Fibroblast of peridontal ligament (primary cell): ENCODE results near the gene PUDP.
A peak's percentile ranks its signal among the peaks of the same experiment; 100 is the strongest.

Experiments
- DNase-seq: peaks from one replicate; pipeline ENCODE4 v3.0.0-alpha.2; 2010; ENCODE audit errors: extremely low read depth

PUDP gene

DNA sequence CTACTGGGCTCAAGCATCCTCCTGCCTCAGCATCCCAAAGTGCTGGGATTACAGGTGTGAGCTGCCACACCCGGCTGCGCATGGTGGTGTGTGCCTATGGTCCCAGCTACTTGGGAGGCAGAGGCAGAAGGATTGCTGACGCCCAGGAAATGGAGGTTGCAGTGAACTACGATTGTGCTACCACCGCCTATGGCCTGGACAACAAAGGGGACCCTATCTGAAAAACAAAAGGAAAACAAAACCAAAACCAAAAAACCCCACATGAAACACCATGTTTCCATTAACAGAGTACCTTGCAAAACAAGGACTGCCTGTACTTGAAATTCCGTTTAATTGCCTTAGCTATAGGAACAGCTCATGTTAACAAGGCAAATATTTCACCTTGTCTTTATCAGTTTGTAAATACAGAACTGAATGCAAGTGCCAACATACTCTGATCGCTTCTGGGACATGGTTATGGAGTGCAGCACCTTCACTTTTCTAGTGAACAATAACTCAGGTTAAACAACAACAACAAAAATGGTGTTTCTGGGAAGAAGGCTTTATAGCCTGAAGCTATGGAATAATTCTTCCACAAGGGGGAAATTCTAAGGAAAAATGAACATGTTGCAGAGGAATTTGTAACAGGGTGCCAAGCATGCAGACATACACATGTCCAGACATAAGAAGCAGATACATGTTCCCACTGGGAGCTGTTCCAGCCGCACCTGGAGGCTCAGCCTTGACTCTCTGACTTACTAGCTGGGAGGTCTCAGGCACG is 73.6 kb downstream of the PUDP start:
- no peak for DNase-seq

DNA sequence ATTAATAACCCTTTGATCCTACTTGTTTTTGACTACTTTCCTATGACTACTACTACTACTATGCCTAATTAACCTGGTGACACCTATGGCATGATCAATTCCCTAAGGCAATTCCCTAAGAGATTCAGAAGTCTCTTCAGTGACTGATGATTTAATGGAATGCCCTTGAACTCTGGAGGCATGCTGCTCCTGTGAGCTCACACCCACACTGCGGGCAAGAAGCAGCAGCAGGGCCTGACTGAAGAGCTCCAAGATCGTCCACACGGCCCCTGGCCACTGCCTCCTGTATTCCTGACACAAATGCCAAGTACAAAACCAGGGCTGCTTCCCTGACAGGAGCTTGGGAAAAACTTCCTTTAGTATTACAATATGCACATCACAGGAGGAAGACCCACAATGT is 74.6 kb downstream of the PUDP start:
- no peak for DNase-seq

DNA sequence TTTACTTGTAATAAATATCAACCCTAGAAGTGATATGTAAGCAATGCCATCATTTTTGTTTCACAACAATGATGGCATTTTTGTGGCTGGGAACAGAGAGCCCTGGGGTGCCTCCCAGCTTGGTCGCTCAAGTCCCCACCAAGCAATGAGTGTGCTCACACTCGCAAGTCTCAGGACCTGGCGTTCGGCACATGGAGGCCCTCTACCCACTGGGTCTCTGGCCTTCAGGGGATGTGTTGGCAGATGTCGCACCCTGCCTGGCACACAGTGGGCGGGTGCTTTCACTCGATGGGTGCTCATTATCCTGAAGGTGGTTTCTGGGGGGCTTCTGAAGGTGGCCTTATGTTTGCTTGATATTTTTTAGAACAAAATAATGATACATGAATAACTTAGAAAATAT is 75.1 kb downstream of the PUDP start:
- no peak for DNase-seq

DNA sequence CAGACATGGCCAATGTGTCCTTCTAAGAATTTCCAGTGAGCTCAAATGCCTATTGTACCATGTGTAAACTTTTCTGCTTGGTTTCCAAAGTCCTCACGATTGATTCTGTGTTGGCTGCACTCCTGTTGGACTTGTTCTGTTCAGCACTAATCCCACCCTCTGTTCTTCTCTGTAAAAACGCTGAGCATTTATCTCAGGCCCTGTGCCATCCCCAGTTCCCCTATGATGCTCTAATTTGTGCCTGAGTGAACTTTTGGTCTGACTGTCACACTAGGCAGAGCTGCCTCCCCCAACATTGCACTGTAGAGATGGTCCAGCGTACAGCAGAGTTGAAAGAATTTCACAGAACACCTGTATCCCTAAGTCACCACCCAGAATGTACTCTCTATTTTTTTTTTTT is 76.6 kb downstream of the PUDP start:
- DNase-seq = no peak

DNA sequence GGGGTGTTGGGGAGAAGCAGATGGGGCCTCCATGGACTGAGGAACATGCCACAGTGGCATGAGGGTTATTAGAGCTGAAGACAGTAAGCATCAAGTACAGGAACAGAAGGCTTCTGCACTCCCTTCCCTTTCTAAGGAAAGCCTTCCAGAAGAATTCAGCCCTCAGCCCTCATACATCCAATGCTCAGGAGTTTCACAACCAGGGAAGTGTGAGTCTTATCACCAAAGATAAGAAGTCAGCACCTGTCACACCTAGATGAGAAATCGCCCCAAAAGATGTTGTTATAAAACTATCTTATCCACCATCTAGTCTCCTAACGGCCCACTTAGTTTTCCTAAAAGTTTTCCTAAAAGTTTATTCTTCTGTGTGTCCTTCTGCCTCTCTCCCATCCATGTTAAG is 78.4 kb downstream of the PUDP start:
- no peak for DNase-seq

DNA sequence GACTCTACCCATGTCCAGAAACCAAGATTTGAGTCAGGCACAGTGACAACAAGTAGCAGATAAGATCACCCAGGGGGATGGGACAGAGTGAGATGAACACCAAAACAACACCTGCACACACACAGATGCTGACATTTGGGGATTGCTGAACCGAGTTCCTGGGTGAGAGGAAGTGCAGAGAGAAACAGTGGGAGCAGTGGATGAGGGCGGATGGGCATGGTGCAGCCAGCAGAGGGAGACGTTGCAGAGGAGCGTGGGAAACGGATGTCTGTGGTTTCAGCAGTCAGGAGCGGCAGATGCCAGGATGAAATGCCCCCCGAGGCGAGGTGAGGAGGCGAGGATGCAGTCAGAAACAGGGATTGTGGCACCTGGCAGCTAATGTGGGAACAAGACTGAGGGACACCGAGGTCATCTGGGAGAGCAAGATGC is 79.0 kb downstream of the PUDP start:
- no peak for DNase-seq

DNA sequence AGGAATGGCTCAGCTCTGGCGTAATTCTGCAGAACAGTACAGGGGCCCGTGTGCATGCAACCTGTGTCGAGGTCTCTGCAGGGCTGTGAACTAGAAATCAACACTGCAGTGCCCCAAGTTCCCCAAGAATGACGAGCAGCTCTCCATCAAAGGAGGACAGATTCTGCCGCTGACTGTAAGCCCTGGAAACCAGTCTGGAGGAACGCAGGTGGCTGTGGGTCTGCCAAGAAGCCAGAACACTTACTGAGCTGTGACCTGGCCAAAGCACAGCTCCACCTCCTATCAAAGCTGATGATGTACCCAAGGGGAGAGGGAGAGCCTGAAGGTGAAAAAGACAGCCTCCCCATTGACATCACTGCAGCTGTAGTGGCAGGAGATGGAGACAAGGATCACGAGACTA is 80.7 kb downstream of the PUDP start:
- DNase-seq = no peak

DNA sequence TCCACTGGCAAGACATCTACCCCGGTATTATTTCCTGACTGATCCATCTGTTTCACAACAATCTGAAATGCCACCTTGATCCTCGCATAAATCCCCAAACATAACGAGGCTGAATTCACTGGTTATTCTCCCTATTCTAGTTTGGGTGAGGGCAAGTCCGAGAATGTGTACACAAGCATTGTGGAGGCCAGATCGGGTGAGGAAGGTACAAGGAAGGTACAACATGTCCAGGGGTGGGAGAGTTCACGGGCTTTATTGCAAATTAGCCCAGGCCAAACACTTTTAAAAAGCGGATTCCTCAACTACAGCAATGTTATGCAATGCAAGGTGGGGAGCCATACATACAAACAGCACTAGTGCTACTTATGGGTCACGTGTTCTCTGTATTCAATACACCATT is 82.5 kb downstream of the PUDP start:
- DNase-seq = no peak

DNA sequence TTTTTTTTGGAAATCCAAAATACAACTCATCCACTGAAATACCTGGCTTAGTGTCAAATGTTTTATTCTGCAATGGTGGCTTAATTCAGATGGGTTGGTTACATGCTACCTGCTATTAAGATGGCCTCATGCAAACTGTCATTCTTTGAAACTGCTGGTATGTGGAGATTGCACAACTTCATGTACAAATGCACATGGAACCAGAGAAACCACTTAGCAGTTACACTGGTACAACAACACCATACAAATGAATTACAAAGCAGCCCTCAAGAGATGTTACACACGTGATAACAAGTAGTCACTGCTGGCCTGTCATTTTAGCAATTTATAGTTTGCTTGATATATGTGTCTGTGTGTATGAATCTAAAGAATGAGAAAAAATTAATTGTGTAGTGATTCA is 85.0 kb downstream of the PUDP start:
- no peak for DNase-seq

DNA sequence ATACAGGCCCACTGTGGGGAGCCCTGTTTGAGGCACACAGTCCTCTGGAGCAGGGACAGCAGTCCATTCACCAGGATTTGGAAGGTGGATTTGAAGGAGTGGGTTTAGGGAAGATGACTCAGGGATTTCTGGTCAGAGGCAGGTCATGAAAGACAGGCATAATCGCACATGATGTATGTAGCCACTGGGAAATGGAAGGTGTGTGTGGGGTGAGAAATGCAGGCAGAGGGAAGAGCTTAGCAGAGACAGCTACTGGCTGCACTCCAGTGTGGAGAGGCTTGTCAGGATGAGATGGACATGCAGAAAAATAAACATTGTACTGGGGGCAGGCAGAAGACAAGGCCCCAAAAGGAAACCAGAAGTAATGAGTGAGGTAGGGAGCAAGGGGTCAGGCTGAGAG is 85.7 kb downstream of the PUDP start:
- DNase-seq = peak; percentile 1

DNA sequence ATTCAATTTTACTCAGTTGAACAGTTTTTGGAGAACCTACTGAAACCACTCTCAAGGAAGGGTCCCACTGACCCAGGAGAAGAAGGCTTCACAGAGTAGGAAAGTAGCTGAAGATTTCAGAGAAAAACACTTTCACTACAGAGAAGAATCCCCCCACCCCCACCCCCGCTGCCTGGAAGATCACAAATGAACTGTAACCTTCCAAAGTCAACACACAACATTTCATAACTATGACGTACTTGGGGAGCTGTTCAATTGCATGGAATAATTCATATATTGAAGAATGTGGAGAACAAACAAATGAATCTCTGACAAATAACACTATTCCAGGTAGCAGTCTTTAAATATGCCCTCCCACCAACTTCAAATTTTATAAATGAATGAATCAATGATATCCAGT is 86.5 kb downstream of the PUDP start:
- DNase-seq = no peak

DNA sequence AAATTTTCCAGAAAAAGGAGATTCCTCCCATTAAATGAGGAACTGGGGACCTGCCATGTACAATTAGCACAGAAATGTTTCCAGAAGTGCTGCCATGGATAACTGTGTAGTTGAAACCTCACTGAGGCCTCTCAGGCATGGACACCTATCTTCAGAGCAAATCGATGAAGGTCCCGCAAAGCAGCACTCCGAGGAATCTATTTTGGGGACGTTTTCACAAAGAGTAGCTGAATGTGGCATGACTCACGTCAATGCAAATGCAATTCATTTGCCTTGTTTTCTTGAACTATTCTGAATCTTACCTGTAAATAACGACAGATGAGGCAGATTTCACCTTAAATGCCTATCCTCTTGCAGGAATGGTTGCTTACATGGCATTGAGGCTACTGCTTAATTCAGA is 87.5 kb downstream of the PUDP start:
- no peak for DNase-seq

DNA sequence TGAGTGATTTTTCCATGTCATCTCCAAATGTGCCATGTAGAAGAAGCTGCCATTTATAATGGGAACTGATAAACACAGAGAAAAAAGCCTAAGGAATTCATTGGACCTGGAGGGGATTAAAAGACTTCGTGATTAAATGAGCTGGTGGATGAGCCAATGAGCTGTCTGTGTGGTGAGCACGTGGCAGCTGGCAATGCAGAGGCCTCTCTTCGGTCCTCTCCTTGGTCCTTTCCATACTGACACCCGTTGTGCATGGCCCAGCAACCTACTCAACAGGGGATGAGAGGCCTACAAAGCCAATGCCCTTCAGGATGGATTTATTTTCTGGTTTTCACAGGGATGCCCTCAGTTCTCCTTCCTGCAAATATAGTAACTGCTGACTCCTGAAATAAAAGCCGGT is 88.1 kb downstream of the PUDP start:
- DNase-seq = no peak

DNA sequence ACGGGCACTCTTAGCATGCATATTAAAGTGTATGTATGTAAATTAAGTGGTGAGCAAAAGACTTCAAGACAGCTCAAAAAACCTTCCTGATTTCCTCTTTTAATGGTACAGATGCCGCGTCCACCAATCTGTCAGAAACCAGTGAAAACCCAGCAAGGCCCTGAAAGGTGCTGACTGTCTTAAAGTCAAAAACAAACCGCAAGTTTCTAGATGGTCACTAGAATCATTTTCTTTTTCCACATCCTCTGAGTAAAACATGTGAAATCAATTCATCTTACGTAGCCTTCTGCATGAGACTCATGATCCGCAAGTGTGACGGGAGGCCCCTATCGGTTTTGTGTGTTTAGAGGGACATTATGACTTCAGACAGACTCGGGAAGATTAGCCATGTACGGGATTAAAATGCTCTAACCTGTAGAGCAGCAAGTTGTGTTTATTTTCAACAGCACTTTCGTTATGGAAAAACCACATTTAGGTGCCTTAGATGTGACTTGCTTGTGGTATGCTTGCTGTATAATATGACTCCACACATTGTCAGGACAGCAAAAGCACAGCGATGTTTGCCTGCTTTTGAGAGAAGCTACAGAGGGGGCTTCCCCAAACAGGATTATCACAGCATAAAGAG is 88.6 kb downstream of the PUDP start:
- DNase-seq = no peak

DNA sequence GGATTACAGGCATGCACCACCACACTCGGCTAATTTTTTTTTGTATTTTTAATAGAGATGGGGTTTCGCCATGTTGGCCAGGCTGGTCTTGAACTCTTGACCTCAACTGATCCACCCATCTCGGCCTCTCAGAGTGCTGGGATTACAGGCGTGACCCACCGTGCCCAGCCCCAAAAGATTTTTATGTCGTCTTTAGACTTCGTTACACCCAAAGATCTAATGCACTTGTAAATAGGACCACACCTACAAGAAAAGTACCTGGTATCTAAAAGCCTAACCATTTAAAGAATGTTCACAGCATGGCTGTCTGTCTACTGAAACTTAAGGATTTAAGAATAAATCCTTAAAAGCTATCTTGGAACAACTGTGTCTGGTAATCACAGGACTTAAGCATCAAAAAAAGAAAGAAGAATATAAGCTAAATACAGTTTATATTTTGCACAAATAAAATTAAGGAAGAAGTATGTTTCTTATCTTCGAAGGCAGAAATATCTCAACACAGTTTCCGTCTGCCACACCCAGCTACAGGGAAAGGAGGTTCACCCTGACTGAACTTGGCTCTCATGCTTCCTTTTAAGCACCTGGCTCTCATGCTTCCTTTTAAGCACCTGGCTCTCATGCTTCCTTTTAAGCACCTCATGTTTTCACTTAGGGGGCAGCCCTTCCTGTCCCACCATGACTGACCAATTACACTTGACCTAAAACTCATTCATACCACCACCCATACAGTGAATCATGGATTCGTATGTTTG is 92.4 kb downstream of the PUDP start:
- no peak for DNase-seq

DNA sequence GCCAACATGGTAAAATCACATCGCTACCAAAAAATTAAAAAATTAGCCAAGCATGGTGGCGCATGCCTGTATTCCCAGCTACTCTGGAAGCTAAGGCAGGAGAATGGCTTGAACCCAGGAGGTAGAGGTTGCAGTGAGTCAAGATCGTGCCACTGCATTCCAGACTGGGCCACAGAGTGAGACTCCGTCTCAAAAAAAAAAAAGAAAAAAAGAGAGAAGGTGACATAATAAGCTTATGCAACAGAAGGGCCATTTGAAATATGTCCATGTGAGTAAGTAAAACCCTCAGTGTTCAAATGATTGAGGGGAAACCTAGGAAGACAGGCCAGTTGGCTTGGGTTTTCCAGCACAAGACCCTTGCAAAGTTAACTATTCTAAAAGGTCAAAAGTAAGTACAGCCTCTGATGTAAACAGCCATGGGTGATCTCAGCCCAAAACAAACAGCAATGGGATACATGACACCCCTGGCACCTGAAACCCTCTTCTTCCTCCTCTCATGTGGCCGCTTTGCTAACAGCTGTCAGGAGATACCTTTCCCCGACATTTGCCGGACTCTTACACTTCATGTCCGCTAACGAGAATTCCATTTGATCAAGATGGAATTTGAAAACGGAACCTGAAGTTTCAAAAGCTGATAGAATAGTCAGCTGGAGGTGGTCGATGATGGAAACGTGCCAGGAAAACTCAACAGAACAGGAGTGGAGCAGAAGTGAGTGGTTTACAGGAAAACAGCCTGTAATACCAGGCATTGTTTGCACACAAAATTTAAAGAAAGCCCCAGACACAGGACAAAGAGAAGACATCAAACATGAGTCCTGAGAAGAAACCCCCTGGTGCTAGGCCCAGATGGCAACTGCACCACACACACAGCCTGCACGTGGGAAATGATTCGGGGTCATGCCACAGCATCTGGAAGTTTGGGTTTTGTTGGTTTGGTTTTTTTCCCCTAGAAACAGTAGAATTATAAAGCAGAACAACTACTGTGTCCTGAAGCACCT is 93.4 kb downstream of the PUDP start:
- no peak for DNase-seq

DNA sequence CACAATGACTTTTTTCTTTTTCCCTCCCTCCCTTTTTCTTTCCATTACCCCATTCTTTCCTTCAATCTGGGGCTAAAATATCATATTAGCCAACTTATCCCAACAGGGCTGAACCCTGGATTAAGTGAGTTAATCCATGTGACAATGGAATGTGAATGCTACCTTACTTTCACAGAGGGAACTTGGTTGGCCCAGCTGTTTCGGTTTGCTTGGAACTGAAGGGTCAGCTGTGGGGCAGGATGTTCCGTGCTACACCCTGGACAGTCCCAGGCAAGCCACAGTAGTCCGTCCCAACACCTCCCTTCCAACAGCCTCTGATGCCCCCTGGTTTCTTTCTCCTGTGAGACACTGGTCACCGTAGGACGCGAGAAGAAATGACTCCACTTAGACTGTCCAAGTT is 95.4 kb downstream of the PUDP start:
- no peak for DNase-seq

DNA sequence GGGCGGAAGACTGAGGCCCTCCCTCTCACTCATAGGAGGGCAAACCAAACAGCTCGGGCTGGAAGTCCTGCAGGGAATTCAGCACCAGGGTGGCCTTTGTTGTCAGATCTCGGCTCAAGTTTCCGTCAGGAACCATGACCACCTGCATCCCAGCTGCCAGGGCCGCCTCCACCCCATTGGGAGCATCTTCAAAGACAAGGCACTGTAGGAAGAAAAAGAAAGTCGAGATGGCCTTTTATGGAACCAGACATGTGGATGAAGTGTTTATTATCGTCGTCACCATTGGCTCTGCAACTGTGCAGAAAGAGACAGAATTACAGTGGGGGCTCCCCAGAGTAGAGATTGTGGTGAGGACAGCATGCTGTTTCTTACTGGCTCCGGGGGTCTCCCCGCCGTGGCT is 97.7 kb downstream of the PUDP start:
- DNase-seq = no peak

DNA sequence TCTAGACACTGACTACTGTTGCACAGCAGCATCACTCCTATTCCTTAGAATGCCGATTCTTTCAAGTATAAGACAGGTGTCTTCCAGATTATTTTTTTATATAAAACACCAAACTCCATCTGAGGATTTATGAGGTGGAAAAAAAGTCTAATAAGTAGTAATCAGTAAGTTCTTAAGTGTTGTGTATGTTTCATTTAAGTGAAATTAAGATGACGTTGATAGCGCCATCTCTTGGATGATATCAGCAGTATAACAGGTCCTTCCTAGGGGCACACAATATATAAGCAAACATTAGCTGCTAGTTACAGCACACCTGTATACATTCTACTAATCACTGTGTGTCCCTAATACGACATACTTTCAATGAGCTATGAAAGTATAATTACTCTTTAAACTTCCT is 100.0 kb downstream of the PUDP start:
- no peak for DNase-seq

DNA sequence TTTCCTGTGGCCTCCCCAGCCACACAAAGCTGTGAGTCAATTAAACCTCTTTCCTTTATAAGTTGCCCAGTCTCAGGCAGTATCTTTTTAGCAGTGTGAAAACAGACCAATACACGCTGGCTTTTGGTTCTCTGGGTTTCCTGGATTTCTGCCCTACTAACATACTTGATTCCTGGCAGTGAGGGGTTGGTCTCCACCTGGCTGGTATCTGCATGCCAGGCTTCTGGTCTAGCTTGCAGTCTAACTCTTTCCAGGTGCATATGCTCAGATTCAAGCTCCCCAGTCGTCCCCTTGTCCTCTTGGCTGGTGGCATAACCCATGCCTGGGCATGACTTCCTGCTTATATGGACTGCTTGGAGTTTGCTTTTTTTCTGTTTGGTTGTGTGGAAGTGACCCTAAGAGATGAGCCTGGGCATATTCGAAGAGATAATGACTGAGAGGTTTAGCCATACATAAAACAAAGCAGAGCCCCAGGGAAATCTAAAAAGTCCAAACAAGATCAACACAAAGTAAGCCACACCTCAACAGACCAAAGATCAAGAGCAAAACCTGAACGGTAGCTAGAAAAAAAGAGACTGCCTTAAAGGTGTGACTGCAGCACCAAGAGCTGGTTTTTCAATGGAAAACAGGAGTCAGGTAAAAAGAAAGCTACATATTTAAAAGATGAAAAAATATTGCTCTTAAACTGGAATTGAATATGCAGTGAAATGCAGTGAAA is 102.6 kb downstream of the PUDP start:
- DNase-seq = no peak

DNA sequence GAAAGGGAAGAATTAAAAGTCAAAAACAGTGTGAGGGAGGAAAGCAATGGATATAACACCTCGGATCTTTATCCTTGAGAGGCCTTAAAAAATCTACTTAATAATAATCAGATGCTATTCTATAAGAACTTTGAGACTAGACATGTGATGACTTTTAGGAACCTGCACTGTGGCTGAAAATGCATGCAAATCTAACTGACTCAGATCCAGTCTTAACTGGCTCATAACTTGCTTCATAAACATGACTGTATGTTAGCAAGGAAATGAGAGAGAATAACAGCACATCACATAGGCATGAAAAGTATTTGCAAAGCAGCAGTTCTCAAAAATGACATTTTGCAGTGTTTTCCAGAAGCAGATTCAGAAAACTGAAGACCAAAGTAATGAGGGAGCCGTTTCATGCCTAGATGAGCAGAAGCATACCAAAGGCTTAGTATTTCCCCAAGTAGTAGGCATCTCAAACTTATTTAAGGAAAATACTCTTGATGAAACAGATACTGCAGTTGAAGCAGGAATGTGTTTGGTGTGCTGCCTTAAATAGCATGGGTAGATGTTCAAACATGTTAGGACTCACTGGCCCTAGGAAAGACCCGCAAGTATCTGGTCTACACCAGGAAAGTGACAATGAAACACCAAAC is 104.0 kb downstream of the PUDP start:
- DNase-seq = peak; percentile 68
